ENCODE data around the gene BUB3. TPM values are rescaled to one million over a fixed set of nuclear protein-coding genes. Genes with fewer than 3 reads are reported as not detected.

BUB3 gene
- total and polyA plus RNA-seq, 2 of the 13 experiments (the other 11 are each of a cell fraction or from before 2014, with no cell fraction given): 174 to 188 TPM

GRCh38 chr10:123144697-123145541 is 9.3 kb upstream of the BUB3 start (continued):
- peak; percentile 26; the same call in 1 of the 2 replicates for TF ChIP-seq ZNF687 (CRISPR knock-in tag; IDR thresholded peaks at IDR 0.05)
- no peak for TF ChIP-seq REST (IDR thresholded peaks at IDR 0.05; ENCODE audit: borderline replicate concordance in 1 of 2, low read depth in 1 of 2, low read length in 2 of 2)
- TF ChIP-seq HDAC1 (CRISPR knock-in tag; IDR thresholded peaks at IDR 0.05): no peak
- no peak for TF ChIP-seq ETV6 (CRISPR knock-in tag; conservative IDR thresholded peaks at IDR 0.05)
- TF ChIP-seq ZFP1 (CRISPR knock-in tag; IDR thresholded peaks at IDR 0.05): no peak
- no peak for TF ChIP-seq SSRP1 (CRISPR knock-in tag; IDR thresholded peaks at IDR 0.05)
- TF ChIP-seq EZH2 (conservative IDR thresholded peaks at IDR 0.05; ENCODE audit: low read depth, low read length): peak; percentile 69
- no peak for TF ChIP-seq SMARCC2 (IDR thresholded peaks at IDR 0.05)
- TF ChIP-seq DMAP1 (CRISPR knock-in tag; IDR thresholded peaks at IDR 0.05): no peak
- TF ChIP-seq AHR (CRISPR knock-in tag; IDR thresholded peaks at IDR 0.05): no peak
- no peak for TF ChIP-seq NFYC (CRISPR knock-in tag; IDR thresholded peaks at IDR 0.05)
- TF ChIP-seq KLF11 (CRISPR knock-in tag; IDR thresholded peaks at IDR 0.05): no peak

Data from HepG2 (cell line).